ENCODE data around the gene SIGMAR1.
"Not testable (repeated sequence)": the region's sequence is repeated elsewhere in the genome, so short reads cannot be mapped to it uniquely, and the experiment has no call there.

The SIGMAR1 gene

GRCh38 chr9:34650816-34651215, 13.2 kb upstream of the SIGMAR1 start:
- H3K4me3 ChIP-seq (ENCODE audit: low read depth, low read length) = no peak overlapping the region

GRCh38 chr9:34648673-34649072, 11.1 kb upstream of the SIGMAR1 start:
- no peak for TF ChIP-seq CTCF (IDR thresholded peaks at IDR 0.05; ENCODE audit: low read depth, low read length)
- no peak overlapping the region for H3K4me3 ChIP-seq (ENCODE audit: low read depth, low read length)

More at GRCh38 chr9:34650816-34651215, 13.2 kb upstream of the SIGMAR1 start:
- no peak for TF ChIP-seq CTCF (IDR thresholded peaks at IDR 0.05; ENCODE audit: low read depth, low read length)

GRCh38 chr9:34647651-34648050, 10.1 kb upstream of the SIGMAR1 start:
- no peak for TF ChIP-seq CTCF (IDR thresholded peaks at IDR 0.05; ENCODE audit: low read depth, low read length)
- H3K4me3 ChIP-seq (ENCODE audit: low read depth, low read length) = peak overlapping the region; percentile 80

GRCh38 chr9:34647084-34647403, 9.5 kb upstream of the SIGMAR1 start:
- peak overlapping the region; percentile 80 for H3K4me3 ChIP-seq (ENCODE audit: low read depth, low read length)
- no peak; the same call in 1 of the 2 replicates for TF ChIP-seq CTCF (IDR thresholded peaks at IDR 0.05; ENCODE audit: low read depth, low read length)

GRCh38 chr9:34646211-34647083, 8.9 kb upstream of the SIGMAR1 start, which contains the start of gene GALT:
Gene GALT (plus strand): TSS chr9:34646675. CDS start chr9:34646705, 30 bp downstream.
- peak within 1 kb of the TSS; percentile 80 for H3K4me3 ChIP-seq (ENCODE audit: low read depth, low read length)
- TF ChIP-seq CTCF (IDR thresholded peaks at IDR 0.05; ENCODE audit: low read depth, low read length) = peak; percentile 52

- no peak for TF ChIP-seq CTCF (IDR thresholded peaks at IDR 0.05; ENCODE audit: low read depth, low read length)
These were observed 7.3 kb upstream of the SIGMAR1 start for GRCh38 chr9:34644766-34645314.

GRCh38 chr9:34642679-34643078, 5.1 kb upstream of the SIGMAR1 start:
- no peak overlapping the region for H3K4me3 ChIP-seq (ENCODE audit: low read depth, low read length)
- TF ChIP-seq CTCF (IDR thresholded peaks at IDR 0.05; ENCODE audit: low read depth, low read length) = no peak

More at GRCh38 chr9:34644766-34645314, 7.3 kb upstream of the SIGMAR1 start:
- no peak overlapping the region for H3K4me3 ChIP-seq (ENCODE audit: low read depth, low read length)

GRCh38 chr9:34639322-34639721, 1.7 kb upstream of the SIGMAR1 start:
- not testable (repeated sequence) for H3K4me3 ChIP-seq (ENCODE audit: low read depth, low read length)
